Measurements from ENCODE around the gene ANAPC13.

- TF ChIP-seq CTCF (IDR thresholded peaks at IDR 0.05) (no peak), POLR2A (IDR thresholded peaks at IDR 0.05) (no peak)
Measured at GRCh38 chr3:134505485-134505884, 19.7 kb upstream of the ANAPC13 start.

Data from prostate gland (tissue), 2 donors.